Activated T-cell treated with anti-CD3 and anti-CD28 coated beads for 24 hours (primary cell): ENCODE data around the gene TAF4.

Experiments used
- DNase-seq: peaks from one replicate; pipeline ENCODE4 v3.0.0-alpha.2; 2020; ENCODE audit warnings: low read depth

The TAF4 gene

GRCh38 chr20:61932199-61932592 is 133.5 kb downstream of the TAF4 start:
- DNase-seq, result no peak

DNA sequence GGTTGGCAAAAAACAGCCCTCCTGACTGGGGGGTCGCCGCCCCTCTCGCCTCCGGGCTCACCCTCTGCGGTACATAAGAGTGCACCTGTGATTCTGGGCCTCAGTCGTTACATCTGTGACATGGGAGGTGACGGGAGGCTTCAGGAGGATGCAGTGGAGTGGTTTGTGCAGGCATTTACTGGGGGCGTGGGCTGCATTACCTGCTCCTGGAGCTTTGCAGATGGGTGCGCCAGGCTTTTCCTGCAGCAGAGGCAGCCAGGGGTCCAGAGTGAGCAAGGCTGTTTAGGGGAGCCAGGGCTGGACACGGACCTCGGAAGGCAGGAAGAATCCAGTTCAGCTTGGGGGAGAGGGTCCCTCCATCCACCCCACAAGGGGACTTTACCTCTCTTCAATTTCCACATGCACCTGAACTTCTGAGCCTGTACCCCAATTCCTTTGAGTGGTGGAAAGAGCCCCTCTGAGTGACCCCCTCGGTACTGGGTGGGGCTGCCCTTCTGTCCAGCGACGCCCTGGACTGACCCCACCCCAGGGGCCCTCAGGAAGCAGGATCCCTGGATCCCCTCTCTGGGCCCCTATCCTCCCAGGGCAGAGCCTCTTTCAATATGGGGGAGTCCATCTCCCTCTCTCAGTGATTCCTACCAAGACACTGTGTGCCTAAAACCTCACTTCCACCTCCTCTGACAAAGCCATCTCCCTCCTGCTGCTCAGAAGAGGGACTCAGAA is 134.0 kb downstream of the TAF4 start:
- no peak for DNase-seq

- DNase-seq, result no peak
Observed at GRCh38 chr20:61930776-61931475, 134.8 kb downstream of the TAF4 start.

DNA sequence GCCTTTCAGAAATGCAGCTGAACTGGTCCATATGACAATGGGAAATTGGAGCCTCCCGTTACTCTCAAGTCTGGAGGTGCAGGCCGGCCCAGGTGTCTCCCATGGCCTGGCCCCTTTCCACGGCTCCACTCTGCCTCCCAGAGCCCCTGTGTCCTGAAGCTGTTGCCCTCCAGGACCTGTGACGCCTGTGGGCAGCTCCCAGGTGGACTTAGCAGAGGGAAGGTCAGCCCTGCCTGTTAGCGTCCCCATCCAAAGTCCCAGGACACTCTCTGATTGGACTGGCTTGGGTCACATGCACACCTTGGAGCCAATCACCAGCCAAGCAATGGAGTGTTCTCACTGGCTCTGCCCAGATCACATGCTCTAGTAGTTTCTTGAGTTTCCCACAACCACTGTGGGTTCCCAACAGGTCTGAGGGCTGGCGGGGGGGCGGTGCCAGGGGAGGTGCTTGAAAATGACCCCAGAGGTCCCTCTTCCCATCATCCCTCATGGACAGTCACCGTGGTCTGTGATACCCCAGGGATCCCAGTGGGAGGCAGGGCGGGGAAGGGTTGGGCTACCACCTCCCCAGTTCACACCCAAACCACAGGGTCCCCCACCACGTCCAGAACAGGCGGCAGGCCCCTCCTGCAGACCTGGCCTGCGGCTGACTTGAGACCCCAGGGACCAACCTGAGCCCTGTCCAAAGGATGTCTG is 135.6 kb downstream of the TAF4 start:
- DNase-seq, result no peak

GRCh38 chr20:61929561-61929960 is 136.1 kb downstream of the TAF4 start:
- no peak for DNase-seq

DNA sequence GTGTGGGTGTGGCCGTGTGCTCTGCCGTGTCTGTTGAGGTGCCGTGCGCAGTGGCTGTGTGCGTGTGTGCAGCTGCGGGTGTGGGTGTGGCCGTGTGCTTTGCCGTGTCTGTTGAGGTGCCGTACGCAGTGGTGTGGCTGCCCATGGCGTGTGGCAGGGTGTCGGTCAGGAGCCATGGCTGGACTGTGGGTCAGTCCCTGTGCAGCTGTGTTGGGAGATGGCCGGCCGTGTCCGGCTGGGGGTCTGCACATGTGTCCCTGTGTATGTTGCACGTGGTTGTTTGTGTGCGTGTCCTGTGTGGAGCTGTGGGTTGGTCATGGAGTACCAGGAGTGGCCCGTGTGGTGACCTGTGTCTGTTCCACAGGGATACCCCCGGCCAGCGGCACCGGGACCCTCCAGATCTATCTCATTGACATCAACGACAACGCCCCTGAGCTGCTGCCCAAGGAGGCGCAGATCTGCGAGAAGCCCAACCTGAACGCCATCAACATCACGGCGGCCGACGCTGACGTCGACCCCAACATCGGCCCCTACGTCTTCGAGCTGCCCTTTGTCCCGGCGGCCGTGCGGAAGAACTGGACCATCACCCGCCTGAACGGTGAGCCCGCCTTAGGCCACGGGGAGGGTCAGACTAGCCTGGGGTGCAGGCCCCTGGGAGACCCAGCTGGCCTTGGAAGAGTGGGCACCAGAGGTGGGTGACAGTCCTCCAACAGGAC is 137.7 kb downstream of the TAF4 start:
- DNase-seq, result no peak

DNA sequence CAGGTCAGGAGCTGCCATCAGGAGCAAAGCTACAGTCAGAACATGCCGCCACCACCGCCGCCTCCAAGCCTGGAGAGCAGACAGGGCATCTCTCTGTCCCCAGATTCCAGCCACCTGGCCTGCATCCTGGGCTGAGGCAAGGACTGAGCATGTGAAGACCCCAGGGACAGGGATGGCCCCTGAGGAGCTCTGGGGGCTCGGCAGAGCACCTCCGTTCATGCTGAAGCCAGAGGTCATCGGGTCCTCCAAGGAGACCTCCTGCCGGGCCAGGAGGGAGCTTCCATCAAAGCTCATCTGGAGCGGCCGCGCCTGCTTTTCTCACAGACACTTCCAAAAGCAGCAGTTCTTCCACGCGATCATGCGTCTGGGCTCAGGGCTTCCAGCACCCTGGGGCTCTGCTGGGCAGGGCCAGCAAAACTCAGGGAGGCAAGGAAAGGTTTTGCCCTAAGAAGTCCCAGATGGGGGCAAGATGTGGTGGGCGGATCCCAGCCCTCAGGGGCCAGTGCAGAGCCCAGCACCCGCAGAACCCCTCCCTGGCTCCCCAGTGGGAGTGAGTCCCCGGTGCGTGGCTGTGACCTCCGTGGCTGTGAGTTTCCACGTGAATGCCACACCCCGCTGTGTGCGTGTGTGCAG is 138.4 kb downstream of the TAF4 start:
- DNase-seq, result no peak

DNA sequence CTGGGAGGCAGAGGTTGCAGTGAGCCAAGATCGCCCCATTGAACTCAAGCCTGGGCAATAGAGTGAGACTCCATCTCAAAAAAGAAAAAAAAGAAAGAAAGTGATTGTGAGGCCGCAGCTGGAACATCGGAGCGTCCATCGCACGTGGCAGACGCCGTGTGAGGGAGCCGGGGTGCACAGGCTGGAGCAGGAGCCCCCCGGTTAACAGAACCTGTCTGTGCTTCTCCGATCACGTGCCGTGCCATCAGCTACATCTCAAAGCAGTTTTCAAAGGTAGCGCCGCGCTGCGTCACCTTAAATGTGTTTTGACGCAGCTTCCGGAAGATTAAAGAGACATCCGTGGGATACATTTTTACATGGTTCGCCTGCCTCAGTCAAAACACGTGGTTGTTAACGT is 138.9 kb downstream of the TAF4 start:
- no peak for DNase-seq

GRCh38 chr20:61926253-61926613 is 139.4 kb downstream of the TAF4 start:
- DNase-seq, result no peak

DNA sequence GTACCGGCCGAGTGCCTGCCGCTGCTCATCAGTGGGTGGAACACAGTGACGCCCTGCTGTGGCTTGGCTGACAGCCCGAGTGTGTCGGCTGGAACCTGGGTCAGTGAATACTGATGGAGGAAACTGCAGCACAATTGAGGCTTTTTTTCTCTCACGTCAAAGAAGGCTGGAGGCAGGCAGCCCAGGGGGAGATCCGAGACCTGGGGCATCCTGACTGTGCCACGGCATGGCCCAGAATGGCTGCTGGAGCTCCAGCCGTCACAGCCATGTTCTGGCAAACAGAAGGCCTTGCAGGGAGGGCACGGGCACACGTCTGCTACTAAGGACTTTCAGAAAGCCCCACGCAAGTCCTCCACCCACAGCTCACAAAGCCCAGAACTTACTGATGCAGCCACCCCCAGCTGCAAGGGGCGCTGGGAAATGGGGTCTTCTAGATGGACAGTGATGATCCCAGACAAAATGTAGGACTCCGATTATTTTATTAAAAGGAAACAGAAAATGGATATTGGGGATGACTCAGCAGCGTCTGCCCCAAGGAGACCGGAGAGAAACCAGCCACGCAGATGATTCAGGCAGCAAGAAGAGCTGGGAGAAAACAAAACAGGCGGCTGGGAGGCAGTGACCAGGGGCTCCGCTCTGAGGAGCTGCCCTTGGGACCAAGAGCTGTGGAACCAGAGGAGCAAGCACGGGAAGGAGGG is 140.0 kb downstream of the TAF4 start:
- no peak for DNase-seq

GRCh38 chr20:61924858-61925554 is 140.7 kb downstream of the TAF4 start:
- DNase-seq, result no peak
